Parathyroid adenoma (tissue), 2 donors: ENCODE data around the gene PSD.

Experiments
- H2AFZ ChIP-seq: fragments of 300-600 bp; sonication (generic); one replicate; pipeline ENCODE4 v1.7.0; 2017; ENCODE audit warnings: antibody characterized with exemption, mild to moderate bottlenecking
- H3K27ac ChIP-seq: fragments of 300-600 bp; sonication (generic); one replicate; pipeline ENCODE4 v1.7.0; 2017
- H3K27me3 ChIP-seq: fragments of 300-600 bp; sonication (generic); one replicate; pipeline ENCODE4 v1.7.0; 2017; ENCODE audit warnings: low read length; ENCODE audit not compliant: control insufficient read depth, insufficient read depth
- H3K36me3 ChIP-seq: fragments of 300-600 bp; sonication (generic); one replicate; pipeline ENCODE4 v1.7.0; 2017; ENCODE audit warnings: low read length; ENCODE audit not compliant: control insufficient read depth, insufficient read depth
- H3K4me1 ChIP-seq: fragments of 300-600 bp; sonication (generic); one replicate; pipeline ENCODE4 v1.7.0; 2017; ENCODE audit warnings: control low read depth
- H3K4me2 ChIP-seq: fragments of 300-600 bp; sonication (generic); one replicate; pipeline ENCODE4 v1.7.0; 2017; ENCODE audit warnings: low read length
- H3K4me3 ChIP-seq: fragments of 300-600 bp; sonication (generic); one replicate; pipeline ENCODE4 v1.7.0; 2017; ENCODE audit warnings: low read depth, low read length
- H3K79me2 ChIP-seq: fragments of 300-600 bp; sonication (generic); one replicate; pipeline ENCODE4 v1.7.0; 2017; ENCODE audit warnings: control low read depth
- H3K9ac ChIP-seq: fragments of 300-600 bp; sonication (generic); one replicate; pipeline ENCODE4 v1.7.0; 2017; ENCODE audit warnings: mild to moderate bottlenecking
- H3K9me3 ChIP-seq: fragments of 300-600 bp; sonication (generic); one replicate; pipeline ENCODE4 v1.7.0; 2017; ENCODE audit warnings: low read length; ENCODE audit not compliant: control insufficient read depth
- TF ChIP-seq, protein P1 (sequence below): fragments of 300-600 bp; sonication (generic); IDR thresholded peaks from one replicate; pipeline ENCODE4 v1.7.0; 2017; ENCODE audit warnings: antibody characterized with exemption, mild to moderate bottlenecking
- donor health status: primary hyperparathyroidism.

Gene PSD

DNA sequence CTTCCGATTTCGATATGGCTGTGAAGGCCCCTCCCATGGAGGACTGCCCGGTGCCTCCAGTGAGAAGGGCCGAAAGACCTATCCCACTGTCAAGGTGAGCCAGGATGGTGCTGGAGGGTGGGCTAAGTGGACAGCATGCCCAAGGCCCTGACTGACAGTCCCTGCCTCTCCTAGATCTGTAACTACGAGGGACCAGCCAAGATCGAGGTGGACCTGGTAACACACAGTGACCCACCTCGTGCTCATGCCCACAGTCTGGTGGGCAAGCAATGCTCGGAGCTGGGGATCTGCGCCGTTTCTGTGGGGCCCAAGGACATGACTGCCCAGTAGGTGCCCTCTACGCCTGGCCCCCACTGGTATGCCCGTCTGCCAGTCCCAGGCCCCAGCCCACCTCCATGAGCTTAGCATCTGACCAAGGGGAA lies 21.8 kb downstream of the PSD start:
- H3K27me3 ChIP-seq, result no peaks in the 10 kb centered on the region
- peak overlapping the region; percentile 69 for H3K4me3 ChIP-seq
- peaks cover 8% of the 10 kb centered on the region for H3K4me1 ChIP-seq
- H3K4me2 ChIP-seq, result no peak overlapping the region
- H3K36me3 ChIP-seq, result no peaks in the 10 kb centered on the region
- no peak overlapping the region for H3K27ac ChIP-seq
- H3K79me2 ChIP-seq, result no peaks in the 10 kb centered on the region
- no peak overlapping the region for H2AFZ ChIP-seq
- H3K9me3 ChIP-seq, result no peaks in the 10 kb centered on the region
- TF ChIP-seq, protein P1, sequence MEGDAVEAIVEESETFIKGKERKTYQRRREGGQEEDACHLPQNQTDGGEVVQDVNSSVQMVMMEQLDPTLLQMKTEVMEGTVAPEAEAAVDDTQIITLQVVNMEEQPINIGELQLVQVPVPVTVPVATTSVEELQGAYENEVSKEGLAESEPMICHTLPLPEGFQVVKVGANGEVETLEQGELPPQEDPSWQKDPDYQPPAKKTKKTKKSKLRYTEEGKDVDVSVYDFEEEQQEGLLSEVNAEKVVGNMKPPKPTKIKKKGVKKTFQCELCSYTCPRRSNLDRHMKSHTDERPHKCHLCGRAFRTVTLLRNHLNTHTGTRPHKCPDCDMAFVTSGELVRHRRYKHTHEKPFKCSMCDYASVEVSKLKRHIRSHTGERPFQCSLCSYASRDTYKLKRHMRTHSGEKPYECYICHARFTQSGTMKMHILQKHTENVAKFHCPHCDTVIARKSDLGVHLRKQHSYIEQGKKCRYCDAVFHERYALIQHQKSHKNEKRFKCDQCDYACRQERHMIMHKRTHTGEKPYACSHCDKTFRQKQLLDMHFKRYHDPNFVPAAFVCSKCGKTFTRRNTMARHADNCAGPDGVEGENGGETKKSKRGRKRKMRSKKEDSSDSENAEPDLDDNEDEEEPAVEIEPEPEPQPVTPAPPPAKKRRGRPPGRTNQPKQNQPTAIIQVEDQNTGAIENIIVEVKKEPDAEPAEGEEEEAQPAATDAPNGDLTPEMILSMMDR, result no peak
- no peak overlapping the region for H3K9ac ChIP-seq

DNA sequence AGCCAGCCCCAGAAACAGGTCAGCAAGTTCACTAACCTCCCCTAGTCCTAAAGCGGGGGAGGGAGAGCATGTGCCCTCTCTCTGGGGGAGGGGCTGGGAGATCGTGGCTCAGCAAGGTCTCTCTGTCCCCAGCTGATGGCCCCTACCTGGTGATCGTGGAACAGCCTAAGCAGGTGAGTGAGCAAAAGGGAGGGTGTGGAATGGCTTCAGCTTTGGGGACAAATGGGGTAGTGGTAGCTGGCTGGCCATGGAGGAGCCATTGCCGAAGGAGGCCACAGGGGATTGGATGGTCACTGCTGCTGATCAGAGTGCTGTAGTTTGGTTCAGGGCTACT lies 22.3 kb downstream of the PSD start:
- Histone ChIP-seq H3K27me3 (no peaks in the 10 kb centered on the region), H3K9me3 (no peaks in the 10 kb centered on the region), H2AFZ (no peak overlapping the region), H3K4me3 (peak overlapping the region; percentile 69), H3K4me1 (peaks cover 8% of the 10 kb centered on the region), H3K79me2 (no peaks in the 10 kb centered on the region), H3K27ac (peak overlapping the region; percentile 81), H3K9ac (no peak overlapping the region), H3K36me3 (no peaks in the 10 kb centered on the region), H3K4me2 (peak overlapping the region; percentile 89)
- TF ChIP-seq, protein P1, result no peak

DNA sequence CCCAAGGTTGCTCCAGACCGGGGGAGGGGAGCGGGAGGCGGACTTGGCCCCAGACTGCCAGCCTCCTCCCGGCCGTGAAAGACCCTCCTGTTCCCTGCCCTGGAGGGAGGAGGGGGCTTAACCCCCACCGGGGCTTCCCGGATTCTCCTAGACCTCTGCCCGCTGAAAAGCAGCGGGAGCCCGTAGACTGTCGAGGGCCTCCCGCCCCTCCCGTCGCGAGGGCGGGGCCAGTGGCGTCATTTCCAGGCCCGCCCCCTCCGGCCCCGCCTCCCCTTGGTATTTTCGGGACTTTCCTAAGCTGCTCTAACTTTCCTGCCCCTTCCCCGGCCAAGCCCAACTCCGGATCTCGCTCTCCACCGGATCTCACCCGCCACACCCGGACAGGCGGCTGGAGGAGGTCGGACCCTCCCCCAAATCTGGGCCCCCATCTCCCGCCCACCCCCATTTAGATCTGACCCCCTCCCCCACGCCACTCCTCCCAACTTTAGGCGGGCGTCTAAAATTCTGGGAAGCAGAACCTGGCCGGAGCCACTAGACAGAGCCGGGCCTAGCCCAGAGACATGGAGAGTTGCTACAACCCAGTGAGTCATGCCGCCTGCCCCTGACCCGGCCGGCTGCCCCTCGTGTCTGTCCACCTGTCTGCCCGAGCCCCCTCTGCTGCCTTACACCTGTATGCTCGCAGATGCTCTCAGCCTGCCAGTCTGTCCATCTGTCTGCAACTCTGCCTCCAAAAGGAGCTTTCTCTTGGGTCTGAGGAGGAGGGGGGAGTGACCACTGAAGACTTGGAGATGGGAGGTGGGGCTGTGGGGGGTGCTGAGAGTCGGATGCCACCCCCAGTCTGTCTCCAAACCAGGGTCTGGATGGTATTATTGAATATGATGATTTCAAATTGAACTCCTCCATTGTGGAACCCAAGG lies 22.9 kb downstream of the PSD start, which contains the start of gene NFKB2:
NFKB2 (plus strand) TSS at position 306 of the 917 bp plus-strand sequence; CDS start at position 561, 255 bp downstream.
- H3K4me1 ChIP-seq, result peaks cover 8% of the 10 kb centered on the region
- no peak within 1 kb of the TSS for H3K9ac ChIP-seq
- H2AFZ ChIP-seq, result peak within 1 kb of the TSS; percentile 84
- peak within 1 kb of the TSS; percentile 81 for H3K27ac ChIP-seq
- no peaks in the 10 kb centered on the region for H3K9me3 ChIP-seq
- H3K27me3 ChIP-seq, result no peaks in the 10 kb centered on the region
- TF ChIP-seq, protein P1, result no peak
- H3K4me2 ChIP-seq, result peak within 1 kb of the TSS; percentile 89
- H3K36me3 ChIP-seq, result no peaks in the 10 kb centered on the region
- peak within 1 kb of the TSS; percentile 69 for H3K4me3 ChIP-seq
- no peaks in the 10 kb centered on the region for H3K79me2 ChIP-seq

DNA sequence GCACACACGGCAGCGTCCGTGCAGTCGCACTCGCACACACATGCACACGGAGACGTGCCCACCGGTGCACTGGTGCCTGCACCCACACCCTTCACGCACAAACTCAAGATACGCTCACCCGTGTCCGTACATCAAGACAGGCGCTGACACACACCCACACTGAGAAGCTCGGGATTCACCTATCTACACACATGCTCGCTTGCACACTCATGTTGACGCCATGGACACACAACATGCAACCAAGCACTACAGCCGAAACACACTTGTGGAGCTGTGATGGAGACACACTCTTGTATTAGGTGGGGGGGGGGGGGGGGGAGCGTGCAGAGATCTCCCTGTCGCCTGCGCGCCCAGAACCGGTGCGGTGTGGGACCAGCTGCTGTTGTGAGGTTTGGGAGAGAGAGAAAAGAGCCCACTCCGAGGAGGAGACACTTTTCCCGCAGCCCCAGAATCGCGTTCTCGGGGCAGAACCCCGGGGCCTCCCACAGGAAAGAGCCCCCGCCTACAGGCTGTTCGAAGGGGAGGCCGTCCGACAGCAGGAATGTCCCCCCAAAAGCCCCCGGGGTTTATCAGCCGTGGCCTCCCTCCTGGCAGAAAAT lies 23.7 kb downstream of the PSD start:
- no peaks in the 10 kb centered on the region for H3K27me3 ChIP-seq
- peaks cover 7% of the 10 kb centered on the region for H3K4me1 ChIP-seq
- TF ChIP-seq, protein P1, result no peak
- no peaks in the 10 kb centered on the region for H3K36me3 ChIP-seq
- no peak overlapping the region for H3K9ac ChIP-seq
- peak overlapping the region; percentile 81 for H3K27ac ChIP-seq
- no peaks in the 10 kb centered on the region for H3K79me2 ChIP-seq
- H2AFZ ChIP-seq, result peak overlapping the region; percentile 84
- H3K4me3 ChIP-seq, result peak overlapping the region; percentile 69
- H3K9me3 ChIP-seq, result no peaks in the 10 kb centered on the region
- peak overlapping the region; percentile 89 for H3K4me2 ChIP-seq
